ENCODE data around the gene PLCL1.

DNA sequence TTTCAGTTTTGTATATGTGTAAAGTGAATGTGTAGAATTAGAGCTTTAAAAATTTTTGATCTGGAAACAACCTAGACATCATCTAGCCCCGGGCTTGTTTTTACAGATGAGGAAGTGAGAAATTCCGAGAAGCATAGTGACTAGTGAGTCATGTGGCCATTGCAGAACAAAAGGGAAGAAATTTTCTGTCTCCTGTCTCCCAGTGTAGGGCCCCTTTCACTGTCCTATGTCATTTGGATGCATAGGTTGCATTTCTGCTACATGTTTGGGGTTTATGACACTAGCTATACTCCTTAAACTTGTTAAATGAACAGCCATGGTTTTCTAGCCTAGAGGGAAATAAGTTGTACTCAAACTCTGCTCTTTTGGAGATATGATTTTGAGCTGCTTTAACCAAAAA is 84.6 kb downstream of the PLCL1 start:
- TF ChIP-seq EZH2 (IDR thresholded peaks at IDR 0.05): no peak
- no peak for TF ChIP-seq POLR2AphosphoS5 (IDR thresholded peaks at IDR 0.05; ENCODE audit: borderline replicate concordance, low read depth, low read length)
- TF ChIP-seq FOXP2 (optimal IDR thresholded peaks at IDR 0.05; ENCODE audit: control extremely low read depth, extremely low read length, insufficient read depth): no peak

All from SK-N-MC (cell line).